Chondrocyte (in vitro differentiated cells): Measurements from ENCODE around the gene TP53I11. TPM values are rescaled to one million over a fixed set of nuclear protein-coding genes. Genes with fewer than 3 reads are reported as not detected.

Experiments
- DNase-seq: peaks from one replicate; pipeline ENCODE4 v3.0.0; 2021; ENCODE audit warnings: mixed read lengths, low spot score
- H3K27ac Mint-ChIP-seq: one replicate; pipeline ENCODE4 v1.8.0; 2021; ENCODE audit warnings: mild to moderate bottlenecking, moderate library complexity, mixed read lengths; ENCODE audit not compliant: unreplicated experiment
- H3K27me3 Mint-ChIP-seq: 2 replicates; pipeline ENCODE4 v1.8.0; 2021; ENCODE audit warnings: low read depth, mixed read lengths
- H3K36me3 Mint-ChIP-seq: 2 replicates; pipeline ENCODE4 v1.8.0; 2021; ENCODE audit warnings: low read depth, mixed read lengths
- H3K4me1 Mint-ChIP-seq: 2 replicates; pipeline ENCODE4 v1.8.0; 2021; ENCODE audit warnings: low read depth, mild to moderate bottlenecking, mixed read lengths
- H3K4me3 Mint-ChIP-seq: one replicate; pipeline ENCODE4 v1.8.0; 2021; ENCODE audit warnings: mild to moderate bottlenecking, moderate library complexity, mixed read lengths; ENCODE audit not compliant: unreplicated experiment
- H3K9me3 Mint-ChIP-seq: 2 replicates; pipeline ENCODE4 v1.8.0; 2021; ENCODE audit warnings: low read depth, mixed read lengths
- CTCF ChIP-seq: fragments of 200-600 bp; sonication (generic); IDR thresholded peaks from 2 replicates; pipeline ENCODE4 v1.5.0; 2021; ENCODE audit warnings: antibody characterized with exemption, mild to moderate bottlenecking, moderate library complexity
- total RNA-seq: library from RNA; stranded (reverse); gene quantifications from 3 replicates; pipeline ENCODE4 v1.2.1, GENCODE V29; 2021

The TP53I11 gene
- total RNA-seq, 1 donor from 2014 or later: 97.5 TPM

GRCh38 chr11:44926036-44926435 lies 24.6 kb downstream of the TP53I11 start:
- Mint-ChIP-seq H3K27me3 (peaks cover 5% of the 10 kb centered on the region), H3K27ac (no peak overlapping the region), H3K4me1 (peaks cover 4% of the 10 kb centered on the region), H3K4me3 (no peak overlapping the region), H3K36me3 (no peaks in the 10 kb centered on the region), H3K9me3 (no peaks in the 10 kb centered on the region)
- TF ChIP-seq CTCF: no peak
- no peak for DNase-seq

GRCh38 chr11:44923806-44924205 lies 26.9 kb downstream of the TP53I11 start:
- TF ChIP-seq CTCF: no peak
- Mint-ChIP-seq H3K4me3 (no peak overlapping the region), H3K4me1 (peaks cover 4% of the 10 kb centered on the region), H3K36me3 (no peaks in the 10 kb centered on the region), H3K27ac (no peak overlapping the region), H3K9me3 (no peaks in the 10 kb centered on the region), H3K27me3 (peaks cover 5% of the 10 kb centered on the region)
- DNase-seq: no peak

GRCh38 chr11:44923115-44923514 lies 27.6 kb downstream of the TP53I11 start:
- H3K4me3 Mint-ChIP-seq: no peak overlapping the region
- H3K36me3 Mint-ChIP-seq: no peaks in the 10 kb centered on the region
- H3K27me3 Mint-ChIP-seq: peaks cover 5% of the 10 kb centered on the region
- H3K4me1 Mint-ChIP-seq: peaks cover 4% of the 10 kb centered on the region
- H3K27ac Mint-ChIP-seq: no peak overlapping the region
- no peak for TF ChIP-seq CTCF
- no peak for DNase-seq
- H3K9me3 Mint-ChIP-seq: no peaks in the 10 kb centered on the region

GRCh38 chr11:44920451-44920850 lies 30.2 kb downstream of the TP53I11 start:
- H3K4me1 Mint-ChIP-seq: no peaks in the 10 kb centered on the region
- no peak overlapping the region for H3K4me3 Mint-ChIP-seq
- TF ChIP-seq CTCF: no peak
- DNase-seq: no peak
- no peaks in the 10 kb centered on the region for H3K9me3 Mint-ChIP-seq
- no peak overlapping the region for H3K27ac Mint-ChIP-seq
- peaks cover 5% of the 10 kb centered on the region for H3K27me3 Mint-ChIP-seq
- no peaks in the 10 kb centered on the region for H3K36me3 Mint-ChIP-seq

- Mint-ChIP-seq H3K36me3 (no peaks in the 10 kb centered on the region), H3K9me3 (no peaks in the 10 kb centered on the region), H3K27me3 (peaks cover 3% of the 10 kb centered on the region), H3K4me3 (no peak overlapping the region), H3K27ac (no peak overlapping the region), H3K4me1 (no peaks in the 10 kb centered on the region)
- TF ChIP-seq CTCF: no peak
- no peak for DNase-seq
Observed at GRCh38 chr11:44917741-44918140, 32.9 kb downstream of the TP53I11 start.
